Measurements from ENCODE around the gene CELA2A.
"Not testable (repeated sequence)": the region's sequence is repeated elsewhere in the genome, so short reads cannot be mapped to it uniquely, and the experiment has no call there.

CELA2A gene

GRCh38 chr1:15501208-15502032 is 44.9 kb downstream of the CELA2A start:
- peak in 1 of 14 donors; percentile 21 for DNase-seq

- peak in 1 of 14 donors; percentile 13 for DNase-seq
Observed at GRCh38 chr1:15504436-15504835, 47.9 kb downstream of the CELA2A start.

GRCh38 chr1:15506831-15507230 is 50.3 kb downstream of the CELA2A start:
- DNase-seq: no peak

- DNase-seq: no peak
Observed at GRCh38 chr1:15507278-15507677, 50.7 kb downstream of the CELA2A start.

GRCh38 chr1:15508700-15509487 is 52.4 kb downstream of the CELA2A start:
- DNase-seq: no peak

GRCh38 chr1:15509586-15509985 is 53.1 kb downstream of the CELA2A start:
- no peak for DNase-seq

GRCh38 chr1:15510611-15511405 is 54.3 kb downstream of the CELA2A start:
- no peak for DNase-seq

GRCh38 chr1:15513192-15513591 is 56.7 kb downstream of the CELA2A start:
- no peak for DNase-seq

GRCh38 chr1:15513919-15514318 is 57.4 kb downstream of the CELA2A start:
- no peak for DNase-seq

GRCh38 chr1:15514557-15514956 is 58.0 kb downstream of the CELA2A start:
- not testable (repeated sequence) for DNase-seq

GRCh38 chr1:15515022-15515663 is 58.6 kb downstream of the CELA2A start:
- DNase-seq: no peak

GRCh38 chr1:15519625-15520024 is 63.1 kb downstream of the CELA2A start:
- no peak for DNase-seq

GRCh38 chr1:15521206-15521906 is 64.8 kb downstream of the CELA2A start:
- DNase-seq: not testable (repeated sequence)

Measured in C1 segment of cervical spinal cord (tissue), 14 donors.